HG03460 (cell line): ENCODE results near the gene DEXI.

Experiments
- ATAC-seq: cut with Tn5 transposase; IDR thresholded peaks from one replicate; pipeline ENCODE4 v1.9.1; 2021; ENCODE audit not compliant: unreplicated experiment

The DEXI gene

DNA sequence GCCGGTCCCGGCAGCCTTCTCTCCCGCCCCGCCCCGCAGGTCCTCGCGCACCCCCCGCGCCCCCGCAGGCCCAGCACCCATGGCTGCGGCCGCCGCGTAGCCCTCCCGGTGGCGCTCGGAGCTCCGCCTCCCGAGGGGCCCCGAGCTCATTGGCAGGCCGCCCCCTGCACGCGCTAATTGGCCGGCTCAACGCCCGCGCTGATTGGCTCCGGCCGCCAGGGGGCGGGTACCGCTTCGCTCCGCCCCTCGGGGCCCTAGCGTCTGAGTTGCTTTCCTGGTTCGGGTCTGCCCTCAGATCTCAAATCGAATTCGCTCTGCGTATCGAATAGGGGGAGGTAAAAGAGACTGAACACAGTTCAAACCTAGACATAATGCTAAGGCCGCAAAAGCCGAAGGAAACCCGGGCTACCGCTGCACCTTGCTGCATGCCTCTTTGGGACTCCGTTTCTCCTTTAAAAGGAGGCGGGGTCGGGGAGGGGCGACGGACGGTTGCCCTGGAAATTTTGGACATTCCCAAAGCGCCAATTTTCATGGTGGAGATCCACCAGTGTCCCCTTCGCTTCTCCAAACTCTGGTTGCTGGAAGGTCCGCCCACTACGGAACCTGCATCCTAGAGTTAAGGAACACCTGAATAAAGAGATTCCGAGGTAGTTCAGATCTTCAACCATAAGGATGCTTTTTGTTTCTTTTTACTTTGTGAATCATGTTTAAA lies at the start of gene DEXI:
TSS of gene DEXI (minus strand) at position 117 of the 712 bp plus-strand sequence. CDS start 463 bp downstream, outside the sequence.
- ATAC-seq, result peak; percentile 62

GRCh38 chr16:10990378-10990777 lies 48.1 kb upstream of the DEXI start:
- no peak for ATAC-seq

- ATAC-seq, result no peak
Observed at GRCh38 chr16:10989559-10989958, 47.3 kb upstream of the DEXI start.

DNA sequence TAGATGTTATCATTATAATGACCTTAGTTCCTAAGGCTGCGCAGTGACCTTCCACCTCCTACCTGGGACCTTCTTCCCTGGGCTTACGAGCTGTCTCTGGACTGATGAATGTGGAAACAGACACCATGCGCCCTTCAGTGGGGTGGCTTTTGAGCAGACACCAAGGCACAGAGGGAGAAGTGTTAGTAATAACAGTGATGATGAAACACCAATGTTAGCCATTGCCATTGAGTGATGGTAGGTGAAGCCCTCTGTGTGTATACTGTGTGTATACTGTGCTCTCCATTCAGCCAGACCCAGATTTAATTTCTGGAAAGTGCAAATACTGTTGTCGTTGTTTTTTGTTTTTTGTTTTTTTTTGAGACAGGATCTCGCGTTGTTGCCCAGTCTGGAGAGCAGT lies 46.6 kb upstream of the DEXI start:
- no peak for ATAC-seq

DNA sequence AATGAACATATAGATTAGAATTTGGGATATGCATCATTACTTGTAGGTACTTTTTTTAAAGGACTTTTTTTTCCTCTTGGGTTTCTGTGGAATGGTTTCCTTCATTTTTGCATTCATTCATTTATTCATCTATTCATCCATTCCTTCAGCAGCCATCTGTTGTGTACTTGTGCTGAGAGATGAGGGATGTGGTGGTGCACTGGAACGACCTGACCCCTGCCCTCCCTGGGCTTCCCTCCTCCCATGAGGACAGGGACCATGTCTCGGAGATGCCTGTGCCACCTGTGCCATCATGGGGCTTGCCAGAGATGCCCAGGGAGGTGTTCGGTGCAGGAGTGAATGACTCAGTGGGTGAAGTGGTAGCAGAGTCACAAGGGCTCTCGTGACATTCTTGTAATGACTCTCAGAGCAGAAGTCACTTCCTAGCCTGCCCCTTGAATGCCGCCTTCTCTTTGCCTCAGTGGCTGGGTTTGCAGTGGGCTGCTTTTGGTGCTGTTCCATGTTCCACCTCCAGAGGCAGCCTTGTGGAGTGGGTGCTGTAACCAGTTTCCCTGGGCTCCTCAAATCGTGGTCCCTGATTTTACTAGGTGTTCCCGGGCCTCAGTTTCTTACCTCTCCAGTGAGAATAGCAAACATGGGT lies 46.0 kb upstream of the DEXI start:
- ATAC-seq, result no peak

DNA sequence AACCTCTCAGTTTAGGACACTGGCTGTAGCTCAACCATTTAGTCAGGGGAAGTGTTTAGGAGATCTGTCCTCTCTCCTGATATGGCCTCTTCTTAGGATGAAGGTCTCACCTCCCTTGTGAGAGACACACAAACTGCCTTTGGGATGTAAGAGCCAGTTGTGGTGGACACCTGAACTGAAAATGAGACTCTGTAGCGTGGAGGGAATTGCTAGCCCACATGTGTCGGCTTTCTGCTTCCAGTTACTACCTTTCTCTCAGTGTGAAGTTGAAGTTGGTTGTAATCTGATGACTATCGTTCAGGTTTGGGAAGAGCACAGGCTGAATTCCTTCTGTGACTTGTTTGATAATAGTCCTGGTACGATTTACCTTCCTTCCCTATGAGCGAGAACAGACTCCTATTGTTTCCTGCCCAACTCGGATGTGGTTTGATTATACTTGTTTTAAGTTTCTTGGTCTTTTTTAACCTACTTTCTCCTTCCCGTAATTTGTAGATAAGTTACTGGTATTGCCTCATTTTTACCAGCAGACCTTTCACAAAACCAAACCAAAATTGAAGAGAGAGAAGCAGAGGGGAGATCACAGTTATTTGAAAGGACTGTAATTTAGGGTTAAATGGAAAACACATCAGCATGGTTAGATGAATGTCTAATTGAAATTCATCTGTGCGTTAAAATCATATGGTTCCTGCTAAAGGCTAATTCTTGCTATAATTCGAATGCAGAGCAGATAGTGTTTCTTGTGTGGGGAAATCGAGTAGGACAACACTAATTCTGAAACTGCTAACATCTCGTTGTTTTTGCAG lies 45.3 kb upstream of the DEXI start:
- no peak for ATAC-seq

- ATAC-seq, result no peak
Observed at GRCh38 chr16:10984509-10984908, 42.2 kb upstream of the DEXI start.

DNA sequence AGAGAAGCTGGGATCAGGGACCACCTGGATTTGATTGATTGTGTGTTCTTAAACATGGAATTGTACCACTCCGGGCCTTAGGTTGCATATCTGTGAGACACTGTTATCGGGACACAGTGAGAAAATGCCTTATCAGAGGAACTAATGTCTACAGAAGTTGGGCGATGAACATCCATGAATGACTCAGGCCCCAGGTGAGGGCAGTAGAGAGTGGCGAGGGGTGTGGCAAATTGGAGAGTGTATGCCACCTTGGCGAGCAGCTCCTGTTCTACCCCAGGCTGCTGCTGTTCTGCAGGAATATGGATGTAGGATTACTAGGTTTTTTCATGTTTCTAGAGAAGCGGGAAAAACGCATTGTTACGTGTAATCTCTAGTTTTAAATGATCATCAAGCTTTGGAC lies 40.9 kb upstream of the DEXI start:
- no peak for ATAC-seq

DNA sequence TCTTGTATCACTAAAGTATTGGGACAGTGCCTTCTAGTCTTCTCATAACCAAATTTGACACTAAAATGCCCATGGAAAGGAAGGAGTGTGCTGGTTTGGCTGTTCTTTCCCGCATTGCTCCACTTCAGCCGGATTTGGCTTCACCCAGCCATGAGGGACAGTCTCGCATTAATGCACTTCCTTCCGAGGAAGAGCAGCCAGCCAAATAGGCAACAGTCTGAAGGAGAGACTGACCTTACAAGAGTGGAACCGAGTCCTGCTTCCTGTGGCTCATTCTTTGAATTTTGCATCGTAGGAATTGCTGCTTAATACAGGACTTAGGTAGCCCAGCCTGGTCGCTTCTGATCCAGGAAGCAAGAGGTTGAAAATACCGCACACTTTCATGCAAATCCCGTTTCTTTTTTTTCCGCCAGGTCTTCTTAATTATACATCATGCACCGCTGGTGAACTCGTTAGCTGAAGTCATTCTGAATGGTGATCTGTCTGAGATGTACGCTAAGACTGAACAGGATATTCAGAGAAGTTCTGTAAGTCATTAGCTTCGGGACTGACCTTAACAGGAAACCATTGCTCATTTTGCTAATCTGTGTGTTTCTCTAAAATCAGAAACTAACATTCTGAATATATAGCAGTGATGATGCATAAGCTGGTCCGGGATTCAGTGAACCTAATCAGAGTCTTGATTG lies 40.3 kb upstream of the DEXI start:
- ATAC-seq, result no peak

- ATAC-seq, result peak; percentile 70
Observed at GRCh38 chr16:10981697-10982216, 39.5 kb upstream of the DEXI start.

DNA sequence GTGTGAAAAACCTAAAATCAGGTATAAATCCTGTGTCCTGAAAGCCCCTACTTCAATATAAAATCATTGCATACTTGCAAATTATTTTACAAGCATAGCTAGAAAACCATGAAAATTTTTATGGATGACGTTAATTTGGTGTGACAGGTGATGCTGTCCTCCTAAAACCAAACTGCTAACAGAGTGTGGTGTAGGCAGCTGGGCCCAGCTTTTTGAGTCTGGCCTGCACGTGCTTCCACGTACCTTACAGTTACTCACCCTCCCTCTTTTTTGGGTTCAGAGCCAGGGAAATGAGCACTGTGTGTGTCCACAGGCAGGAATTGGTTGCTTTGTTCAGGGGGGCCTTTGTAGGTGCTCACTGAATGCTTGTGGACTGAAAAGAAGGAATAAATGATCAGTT lies 38.5 kb upstream of the DEXI start:
- ATAC-seq, result no peak

GRCh38 chr16:10979717-10980601 lies 37.7 kb upstream of the DEXI start:
- no peak for ATAC-seq

- ATAC-seq, result no peak
Observed at GRCh38 chr16:10978871-10979446, 36.7 kb upstream of the DEXI start.

GRCh38 chr16:10978124-10978523 lies 35.9 kb upstream of the DEXI start:
- ATAC-seq, result no peak

DNA sequence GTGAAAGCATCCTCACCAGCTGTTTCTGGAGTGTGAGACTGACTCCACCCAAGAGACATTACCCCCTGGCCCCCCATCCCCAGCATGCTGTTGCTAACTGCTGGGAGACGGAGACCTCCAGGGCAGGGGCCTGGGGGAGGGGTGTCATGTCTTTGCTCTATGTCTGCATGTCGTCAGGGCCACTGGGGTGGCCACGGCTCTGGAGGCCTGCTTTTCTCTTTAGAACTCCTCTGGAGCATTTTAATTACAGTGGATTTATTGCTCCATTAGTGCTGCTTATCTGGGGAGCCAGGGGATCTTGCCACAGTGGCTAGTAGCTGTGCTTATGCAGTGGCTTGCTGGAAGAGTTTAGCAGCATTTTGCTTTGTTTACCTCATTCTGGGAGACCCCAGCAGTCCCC lies 34.4 kb upstream of the DEXI start:
- ATAC-seq, result no peak

DNA sequence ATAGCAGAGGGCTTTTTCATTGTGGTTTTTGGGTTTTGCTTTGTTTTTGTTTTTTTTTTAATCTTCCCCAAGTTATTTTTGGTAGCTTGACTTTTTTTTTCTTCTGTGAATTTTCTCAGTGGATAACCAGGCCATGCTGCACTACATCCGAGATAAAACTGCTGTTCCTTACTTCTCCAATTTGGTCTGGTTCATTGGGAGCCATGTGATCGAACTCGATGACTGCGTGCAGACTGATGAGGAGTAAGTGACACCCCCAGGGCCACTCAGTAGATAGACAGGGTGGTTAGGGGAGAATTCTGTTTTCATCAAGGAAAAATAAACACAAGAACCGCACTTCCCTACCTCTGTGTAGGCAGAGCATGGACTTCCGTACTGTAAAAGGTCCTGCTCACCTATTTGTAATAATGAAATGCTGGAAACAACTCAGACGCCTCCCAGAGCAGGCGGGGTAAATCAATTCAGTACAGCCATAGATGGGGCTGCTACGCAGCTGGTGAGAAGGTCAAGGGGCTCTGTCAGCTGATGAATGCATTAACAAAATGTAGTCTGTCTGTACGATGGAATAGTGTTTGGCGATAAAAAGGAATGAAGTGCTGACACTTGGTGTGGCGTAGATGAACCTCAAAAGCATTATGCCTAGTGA lies 30.7 kb upstream of the DEXI start:
- ATAC-seq, result no peak

- no peak for ATAC-seq
Observed at GRCh38 chr16:10972108-10972818, 30.0 kb upstream of the DEXI start.

DNA sequence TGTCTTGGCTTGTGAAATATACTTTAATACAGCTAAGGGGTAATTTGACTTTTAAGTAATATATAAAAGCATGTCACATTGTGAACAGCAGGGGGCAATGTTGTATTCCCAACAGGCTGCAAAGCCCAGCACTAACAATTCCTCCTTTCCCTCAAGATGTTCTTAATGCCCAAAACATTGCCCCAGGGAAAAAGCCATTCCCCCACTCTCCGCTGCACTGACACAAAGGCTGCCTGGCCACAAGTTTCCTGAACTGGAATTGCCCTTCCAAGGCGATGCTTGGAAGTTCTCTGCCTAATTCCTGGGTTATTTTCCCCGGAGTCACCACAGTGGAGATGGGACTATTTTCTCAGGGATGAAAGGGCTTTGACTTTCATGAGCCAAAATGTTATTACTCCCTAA lies 29.3 kb upstream of the DEXI start:
- no peak for ATAC-seq

DNA sequence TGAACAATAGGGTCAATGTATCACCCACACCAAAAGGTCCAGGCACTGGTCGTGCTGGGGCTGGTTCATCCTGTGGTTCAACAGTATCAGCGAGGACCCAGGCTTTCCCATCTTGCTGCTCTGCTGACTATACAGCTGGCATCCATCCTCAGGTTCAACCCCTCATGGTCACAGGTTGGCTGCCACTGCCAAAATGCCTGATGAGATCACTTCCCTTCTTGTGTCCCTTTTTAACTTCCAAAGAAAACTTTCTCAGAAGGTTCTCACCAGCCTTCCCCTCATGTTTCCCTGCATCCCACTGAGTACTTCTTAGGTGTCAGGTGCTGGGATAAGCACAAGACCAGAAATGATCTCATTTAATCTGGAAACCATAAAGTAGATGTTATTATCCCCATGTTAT lies 27.8 kb upstream of the DEXI start:
- no peak for ATAC-seq
